HG02759 (cell line): ENCODE measurements around the gene GINS3.

ENCODE experiments used
- ATAC-seq: cut with Tn5 transposase; IDR thresholded peaks from one replicate; pipeline ENCODE4 v1.9.1; 2021; ENCODE audit warnings: mild to moderate bottlenecking, moderate library complexity; ENCODE audit not compliant: unreplicated experiment

The GINS3 gene

GRCh38 chr16:58422809-58423208, 30.5 kb downstream of the GINS3 start:
- no peak for ATAC-seq

GRCh38 chr16:58425245-58425644, 33.0 kb downstream of the GINS3 start:
- no peak for ATAC-seq

- peak; percentile 89 for ATAC-seq
Measured at GRCh38 chr16:58425756-58426494, 33.7 kb downstream of the GINS3 start.

GRCh38 chr16:58426966-58427365, 34.7 kb downstream of the GINS3 start:
- no peak for ATAC-seq

GRCh38 chr16:58428621-58429542, 36.6 kb downstream of the GINS3 start:
- ATAC-seq, result no peak

GRCh38 chr16:58430718-58431117, 38.4 kb downstream of the GINS3 start:
- ATAC-seq, result no peak

GRCh38 chr16:58433569-58433951, 41.3 kb downstream of the GINS3 start:
- no peak for ATAC-seq

- ATAC-seq, result no peak
Measured at GRCh38 chr16:58435779-58436178, 43.5 kb downstream of the GINS3 start.

- ATAC-seq, result no peak
Measured at GRCh38 chr16:58440131-58440530, 47.9 kb downstream of the GINS3 start.

GRCh38 chr16:58442547-58442946, 50.3 kb downstream of the GINS3 start:
- ATAC-seq, result no peak

- ATAC-seq, result no peak
Measured at GRCh38 chr16:58443783-58444182, 51.5 kb downstream of the GINS3 start.

- ATAC-seq, result no peak
Measured at GRCh38 chr16:58444265-58444664, 52.0 kb downstream of the GINS3 start.

- ATAC-seq, result no peak
Measured at GRCh38 chr16:58448890-58449289, 56.6 kb downstream of the GINS3 start.

GRCh38 chr16:58449306-58449705, 57.0 kb downstream of the GINS3 start:
- no peak for ATAC-seq

- no peak for ATAC-seq
Measured at GRCh38 chr16:58449768-58450167, 57.5 kb downstream of the GINS3 start.

GRCh38 chr16:58450590-58450989, 58.3 kb downstream of the GINS3 start:
- no peak for ATAC-seq

GRCh38 chr16:58451265-58451689, 59.0 kb downstream of the GINS3 start:
- no peak for ATAC-seq

GRCh38 chr16:58451945-58452401, 59.7 kb downstream of the GINS3 start:
- no peak for ATAC-seq

GRCh38 chr16:58452640-58453039, 60.4 kb downstream of the GINS3 start:
- no peak for ATAC-seq

- ATAC-seq, result no peak
Measured at GRCh38 chr16:58454178-58454577, 61.9 kb downstream of the GINS3 start.

GRCh38 chr16:58454856-58455255, 62.6 kb downstream of the GINS3 start:
- ATAC-seq, result no peak
